ENCODE data around the gene MEP1B. TPM values are rescaled to one million over a fixed set of nuclear protein-coding genes. Genes with fewer than 3 reads are reported as not detected.
"Not testable (repeated sequence)": the region's sequence is repeated elsewhere in the genome, so short reads cannot be mapped to it uniquely, and the experiment has no call there.

The MEP1B gene
- total RNA-seq, 2 experiments from 2014 or later, result not detected

DNA sequence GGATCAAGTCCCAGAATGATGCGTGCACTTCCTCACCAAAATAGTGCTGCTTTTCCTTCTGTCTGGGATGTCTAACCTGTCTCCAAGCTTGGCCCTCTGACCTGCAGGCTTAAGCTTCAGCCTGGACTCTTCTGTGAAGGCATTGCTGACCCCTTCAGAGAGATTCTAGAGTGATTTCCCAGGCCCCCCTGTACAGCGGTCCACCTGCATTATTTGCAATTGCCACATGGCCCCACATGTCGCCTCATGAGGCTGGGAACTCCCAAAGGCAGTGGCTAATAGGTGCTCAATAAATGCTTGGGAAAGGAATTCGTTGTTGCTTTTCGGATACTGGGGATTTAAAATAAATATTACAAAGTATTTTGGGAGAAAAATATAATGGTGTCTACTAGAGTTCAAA, 32.3 kb upstream of the MEP1B start:
- DNase-seq (no peak), ATAC-seq (no peak)
- Mint-ChIP-seq H3K27ac (no peak overlapping the region), H3K4me3 (no peak overlapping the region), H3K36me3 (ENCODE audit: low read depth) (no peaks in the 10 kb centered on the region), H3K27me3 (peaks cover 3% of the 10 kb centered on the region), H3K9me3 (peaks cover 2% of the 10 kb centered on the region), H3K4me1 (ENCODE audit: low read depth) (peaks cover 7% of the 10 kb centered on the region)
- ChIA-PET POLR2A (no interaction called here), CTCF (interaction anchor here (0.6 to 3.7 kb wide), 47 partner anchors 9 to 423 kb away, joined by 3 to 52 read pairs (median 4); partner anchors contain the start of gene GAREM1)
- intact Hi-C loops (cut with micrococcal nuclease), result loop anchor here (10.0 kb wide), 1 partner anchor 117 kb away; no protein-coding TSS in a partner anchor
- TF ChIP-seq, protein P1, sequence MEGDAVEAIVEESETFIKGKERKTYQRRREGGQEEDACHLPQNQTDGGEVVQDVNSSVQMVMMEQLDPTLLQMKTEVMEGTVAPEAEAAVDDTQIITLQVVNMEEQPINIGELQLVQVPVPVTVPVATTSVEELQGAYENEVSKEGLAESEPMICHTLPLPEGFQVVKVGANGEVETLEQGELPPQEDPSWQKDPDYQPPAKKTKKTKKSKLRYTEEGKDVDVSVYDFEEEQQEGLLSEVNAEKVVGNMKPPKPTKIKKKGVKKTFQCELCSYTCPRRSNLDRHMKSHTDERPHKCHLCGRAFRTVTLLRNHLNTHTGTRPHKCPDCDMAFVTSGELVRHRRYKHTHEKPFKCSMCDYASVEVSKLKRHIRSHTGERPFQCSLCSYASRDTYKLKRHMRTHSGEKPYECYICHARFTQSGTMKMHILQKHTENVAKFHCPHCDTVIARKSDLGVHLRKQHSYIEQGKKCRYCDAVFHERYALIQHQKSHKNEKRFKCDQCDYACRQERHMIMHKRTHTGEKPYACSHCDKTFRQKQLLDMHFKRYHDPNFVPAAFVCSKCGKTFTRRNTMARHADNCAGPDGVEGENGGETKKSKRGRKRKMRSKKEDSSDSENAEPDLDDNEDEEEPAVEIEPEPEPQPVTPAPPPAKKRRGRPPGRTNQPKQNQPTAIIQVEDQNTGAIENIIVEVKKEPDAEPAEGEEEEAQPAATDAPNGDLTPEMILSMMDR (IDR thresholded peaks at IDR 0.05), result no peak

GRCh38 chr18:32158108-32158624, 31.7 kb upstream of the MEP1B start:
- Mint-ChIP-seq H3K4me3 (peak overlapping the region; percentile 52), H3K36me3 (ENCODE audit: low read depth) (no peaks in the 10 kb centered on the region), H3K9me3 (peaks cover 2% of the 10 kb centered on the region), H3K27ac (no peak overlapping the region), H3K27me3 (peaks cover 3% of the 10 kb centered on the region), H3K4me1 (ENCODE audit: low read depth) (peaks cover 3% of the 10 kb centered on the region)
- ChIA-PET CTCF (interaction anchor here (0.6 to 3.7 kb wide), 52 partner anchors 9 to 423 kb away, joined by 3 to 52 read pairs (median 4); partner anchors contain the start of gene GAREM1), POLR2A (no interaction called here)
- TF ChIP-seq, protein P1 (IDR thresholded peaks at IDR 0.05), result peak; percentile 91
- ATAC-seq (peak; percentile 91), DNase-seq (peak; percentile 81)
- intact Hi-C loops (cut with micrococcal nuclease), result loop anchor here (1.0 to 10.0 kb wide), 2 partner anchors 117 to 394 kb away; no protein-coding TSS in a partner anchor

- ATAC-seq; H3K36me3 Mint-ChIP-seq (ENCODE audit: low read depth); H3K9me3 Mint-ChIP-seq; DNase-seq; H3K27ac Mint-ChIP-seq; POLR2A ChIA-PET; H3K4me3 Mint-ChIP-seq; H3K4me1 Mint-ChIP-seq (ENCODE audit: low read depth); H3K27me3 Mint-ChIP-seq: not testable (repeated sequence)
- CTCF ChIA-PET, result interaction anchor here (0.7 to 3.7 kb wide), 27 partner anchors 10 to 422 kb away, joined by 3 to 52 read pairs (median 5); partner anchors contain the start of gene GAREM1
- intact Hi-C loops (cut with micrococcal nuclease), result loop anchor here (1.0 to 10.0 kb wide), 2 partner anchors 116 to 394 kb away; no protein-coding TSS in a partner anchor
Measured at GRCh38 chr18:32158631-32159030, 31.2 kb upstream of the MEP1B start.

- ATAC-seq, result no peak
- TF ChIP-seq, protein P1 (IDR thresholded peaks at IDR 0.05), result no peak
- Mint-ChIP-seq H3K27ac (no peak overlapping the region), H3K27me3 (peaks cover 3% of the 10 kb centered on the region), H3K4me3 (no peak overlapping the region), H3K4me1 (ENCODE audit: low read depth) (peaks cover 2% of the 10 kb centered on the region), H3K9me3 (no peaks in the 10 kb centered on the region), H3K36me3 (ENCODE audit: low read depth) (no peaks in the 10 kb centered on the region)
- CTCF ChIA-PET, result interaction anchor here (0.8 kb wide), 1 partner anchor 389 kb away, joined by 3 read pairs; no protein-coding TSS in a partner anchor
- POLR2A ChIA-PET, result no interaction called here
- intact Hi-C loops (cut with micrococcal nuclease), result no loop called here
- no peak for DNase-seq
Measured at GRCh38 chr18:32160547-32160946, 29.3 kb upstream of the MEP1B start.

- TF ChIP-seq, protein P1 (IDR thresholded peaks at IDR 0.05), result no peak
- DNase-seq (no peak), ATAC-seq (no peak)
- Mint-ChIP-seq H3K27me3 (peaks cover 2% of the 10 kb centered on the region), H3K36me3 (ENCODE audit: low read depth) (no peaks in the 10 kb centered on the region), H3K4me3 (no peak overlapping the region), H3K9me3 (no peaks in the 10 kb centered on the region), H3K27ac (no peak overlapping the region), H3K4me1 (ENCODE audit: low read depth) (no peaks in the 10 kb centered on the region)
- CTCF ChIA-PET, result interaction anchor here (0.9 to 3.5 kb wide), 2 partner anchors 11 to 384 kb away, joined by 3 to 17 read pairs; no protein-coding TSS in a partner anchor
- intact Hi-C loops (cut with micrococcal nuclease), result no loop called here
- POLR2A ChIA-PET, result no interaction called here
Measured at GRCh38 chr18:32167980-32168730, 21.7 kb upstream of the MEP1B start.
